Neural cell (in vitro differentiated cells): ENCODE results near the gene HSFX3.

Source experiments
- CTCF ChIP-seq: fragments of 450-650 bp; IDR thresholded peaks from 2 replicates; pipeline ENCODE4 v1.5.1; 2014; ENCODE audit warnings: antibody characterized with exemption, mild to moderate bottlenecking, moderate library complexity; ENCODE audit not compliant: poor library complexity, severe bottlenecking
- EP300 ChIP-seq: fragments of 450-650 bp; conservative IDR thresholded peaks from 2 replicates; pipeline ENCODE4 v1.6.1; 2014; ENCODE audit warnings: antibody characterized with exemption, mild to moderate bottlenecking, moderate library complexity; ENCODE audit not compliant: poor library complexity, severe bottlenecking
- EZH2 ChIP-seq: fragments of 200-600, 300-800 bp; shearing (Covaris generic), sonication (generic); IDR thresholded peaks from 2 replicates; pipeline ENCODE4 v1.6.1; 2014; ENCODE audit warnings: antibody characterized with exemption, low read length, borderline replicate concordance, mild to moderate bottlenecking; ENCODE audit not compliant: insufficient read depth, poor library complexity, severe bottlenecking
- MXI1 ChIP-seq: fragments of 450-650 bp; conservative IDR thresholded peaks from 2 replicates; pipeline ENCODE4 v1.6.1; 2014; ENCODE audit warnings: antibody characterized with exemption, mild to moderate bottlenecking; ENCODE audit not compliant: poor library complexity, severe bottlenecking
- POLR2AphosphoS5 ChIP-seq: IDR thresholded peaks from 2 replicates; pipeline ENCODE4 v1.6.1; 2012
- RAD21 ChIP-seq: fragments of 450-650 bp; conservative IDR thresholded peaks from 2 replicates; pipeline ENCODE4 v1.6.1; 2014; ENCODE audit warnings: antibody characterized with exemption, mild to moderate bottlenecking, moderate library complexity
- REST ChIP-seq: IDR thresholded peaks from 2 replicates; pipeline ENCODE4 v1.6.1; 2012; ENCODE audit warnings: borderline replicate concordance
- SMC3 ChIP-seq: fragments of 450-650 bp; conservative IDR thresholded peaks from 2 replicates; pipeline ENCODE4 v1.6.1; 2014; ENCODE audit warnings: antibody characterized with exemption, mild to moderate bottlenecking, moderate library complexity; ENCODE audit not compliant: poor library complexity
- TAF1 ChIP-seq: IDR thresholded peaks from 2 replicates; pipeline ENCODE4 v1.6.1; 2012; ENCODE audit warnings: low read depth

- TF ChIP-seq REST, result no peak
- no peak for TF ChIP-seq CTCF
- no peak for TF ChIP-seq POLR2AphosphoS5
- no peak for TF ChIP-seq RAD21
- no peak for TF ChIP-seq EP300
- no peak for TF ChIP-seq EZH2
- TF ChIP-seq TAF1, result no peak
- no peak for TF ChIP-seq MXI1
- no peak for TF ChIP-seq SMC3
Observed at GRCh38 chrX:149531599-149531998, 18.1 kb downstream of the HSFX3 start.
